HG02840 (cell line): ENCODE measurements around the gene GPR160.

ENCODE experiments used
- ATAC-seq: cut with Tn5 transposase; IDR thresholded peaks from one replicate; pipeline ENCODE4 v1.9.1; 2021; ENCODE audit warnings: mild to moderate bottlenecking, moderate library complexity, moderate number of reproducible peaks; ENCODE audit not compliant: unreplicated experiment, low FRiP score

The GPR160 gene

DNA sequence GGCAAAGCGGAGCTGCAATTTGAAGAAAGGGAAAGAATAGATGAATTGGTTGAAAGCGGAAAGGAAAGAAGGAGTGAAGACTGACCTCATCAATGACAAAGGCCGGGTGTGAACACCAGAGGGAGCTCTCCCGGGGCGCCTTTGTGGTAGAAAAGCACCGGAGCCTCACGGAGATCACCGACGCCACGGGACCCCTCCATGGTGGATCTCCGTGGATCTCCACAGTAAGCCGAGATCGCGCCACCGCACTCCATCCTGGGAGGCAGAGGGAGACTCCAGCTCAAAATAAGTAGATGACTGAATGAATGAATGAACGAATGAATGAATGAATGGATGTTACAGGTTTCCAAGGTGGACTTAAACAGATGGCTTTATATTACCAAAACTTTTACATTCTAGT lies 25.0 kb downstream of the GPR160 start:
- no peak for ATAC-seq

DNA sequence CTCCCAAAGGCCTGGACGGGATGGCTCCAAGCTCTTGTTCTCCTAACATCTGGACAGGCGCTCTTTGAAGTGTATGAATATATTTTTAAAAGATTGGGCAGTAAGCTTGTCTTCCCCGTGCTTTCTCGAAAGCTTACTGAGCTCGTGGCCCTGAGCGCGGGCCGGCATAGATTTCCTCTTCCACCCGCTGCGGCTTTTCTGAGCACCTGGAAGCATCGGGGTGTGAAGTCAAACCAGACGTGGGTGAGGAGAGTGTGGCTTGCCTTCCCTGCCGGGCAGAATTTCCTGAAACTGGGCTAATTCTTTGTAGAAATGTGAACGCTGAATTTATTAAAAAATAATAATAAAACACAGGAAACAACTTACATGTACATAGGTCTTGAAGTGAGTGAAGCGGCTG lies 25.9 kb downstream of the GPR160 start:
- ATAC-seq, result no peak

DNA sequence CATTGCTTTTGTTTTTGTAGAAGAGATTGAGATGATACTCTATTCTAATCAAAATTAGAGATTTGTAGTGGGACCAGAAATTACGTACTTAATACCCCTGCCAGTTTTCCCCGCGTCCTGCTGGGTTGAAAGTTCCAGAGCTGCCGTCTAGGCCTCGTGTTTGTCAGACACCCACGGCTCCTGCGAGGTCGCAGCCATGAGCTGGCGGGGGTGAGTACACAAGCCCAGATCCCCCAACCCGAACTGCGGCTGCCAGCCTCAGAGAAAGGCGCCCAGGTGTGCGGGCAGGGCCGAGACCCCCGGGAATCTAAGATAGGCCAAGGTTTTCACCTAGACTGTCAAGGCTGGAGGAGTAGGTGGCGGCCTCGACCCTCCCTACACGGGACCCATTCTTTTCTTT lies 26.3 kb downstream of the GPR160 start:
- no peak for ATAC-seq

DNA sequence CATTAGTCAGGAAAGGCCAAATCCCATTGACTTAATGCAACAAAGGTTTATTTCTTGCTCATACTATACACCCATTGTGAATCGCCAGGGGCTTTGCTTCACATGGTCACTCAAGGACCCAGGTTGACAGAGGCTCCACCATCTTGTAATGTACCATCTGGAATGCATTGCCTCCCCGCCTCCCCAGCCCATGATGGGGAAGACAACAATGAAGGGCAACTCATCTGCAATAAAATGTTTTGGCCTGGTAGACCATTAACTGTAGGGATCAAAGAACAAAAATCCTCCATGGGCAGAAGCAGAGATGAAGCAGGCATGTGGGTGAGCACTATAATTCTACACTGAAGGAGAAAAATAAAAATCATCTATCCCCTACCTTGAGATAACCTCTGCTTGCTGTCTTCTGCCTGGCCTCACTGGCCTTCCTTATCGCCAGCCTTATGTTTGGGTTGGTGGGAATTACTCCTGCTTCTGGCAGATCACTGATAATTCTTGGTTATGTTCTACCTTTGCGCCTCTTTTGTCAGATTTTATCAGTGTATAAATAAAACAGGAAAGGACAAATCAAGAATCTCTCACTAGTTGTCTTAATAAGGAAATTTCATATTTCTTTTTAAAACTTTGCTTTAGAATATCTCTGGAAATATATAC lies 37.8 kb downstream of the GPR160 start:
- ATAC-seq, result no peak

DNA sequence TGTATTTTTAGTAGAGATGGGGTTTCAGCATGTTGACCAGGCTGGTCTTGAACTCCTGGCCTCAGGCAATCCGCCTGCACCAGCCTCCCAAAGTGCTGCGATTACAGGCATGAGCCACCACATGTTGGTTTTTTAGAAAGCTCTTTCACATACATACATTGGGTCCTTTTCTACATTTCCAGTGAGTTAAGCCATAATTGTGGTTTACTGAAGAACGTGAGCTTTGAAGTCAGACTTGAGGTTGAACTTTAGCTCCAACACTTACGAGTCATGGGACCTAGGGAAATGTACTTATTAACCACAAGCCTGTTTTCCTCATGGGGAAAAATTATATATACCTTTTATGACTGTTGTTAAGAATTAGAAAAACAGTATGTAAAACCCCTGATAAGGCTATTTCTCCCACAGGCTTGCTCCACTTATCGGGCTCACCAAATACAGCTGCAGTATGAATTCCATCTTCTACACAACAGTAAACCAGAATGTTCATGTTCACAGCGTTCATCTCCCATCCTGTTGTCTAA lies 39.0 kb downstream of the GPR160 start:
- ATAC-seq, result no peak

DNA sequence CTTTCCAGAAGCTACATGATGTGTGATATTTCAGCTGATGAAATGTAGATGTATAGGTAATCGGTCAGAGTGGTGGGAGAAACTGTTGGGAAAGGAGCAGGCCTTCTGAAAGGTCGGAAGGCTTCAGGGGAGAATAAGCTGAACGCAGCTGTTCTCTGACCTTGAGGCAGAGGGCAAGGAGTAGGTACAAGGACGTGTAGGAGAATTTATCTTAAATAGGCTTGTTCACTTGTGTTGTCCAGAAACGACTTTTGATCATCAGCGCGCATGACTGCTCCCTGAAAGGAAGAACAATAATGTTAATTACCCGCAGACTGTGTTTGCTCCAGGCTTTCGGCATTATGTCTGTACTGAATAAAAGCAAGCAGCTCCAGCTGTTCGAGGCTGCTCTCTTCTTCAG lies 39.6 kb downstream of the GPR160 start:
- ATAC-seq, result no peak

DNA sequence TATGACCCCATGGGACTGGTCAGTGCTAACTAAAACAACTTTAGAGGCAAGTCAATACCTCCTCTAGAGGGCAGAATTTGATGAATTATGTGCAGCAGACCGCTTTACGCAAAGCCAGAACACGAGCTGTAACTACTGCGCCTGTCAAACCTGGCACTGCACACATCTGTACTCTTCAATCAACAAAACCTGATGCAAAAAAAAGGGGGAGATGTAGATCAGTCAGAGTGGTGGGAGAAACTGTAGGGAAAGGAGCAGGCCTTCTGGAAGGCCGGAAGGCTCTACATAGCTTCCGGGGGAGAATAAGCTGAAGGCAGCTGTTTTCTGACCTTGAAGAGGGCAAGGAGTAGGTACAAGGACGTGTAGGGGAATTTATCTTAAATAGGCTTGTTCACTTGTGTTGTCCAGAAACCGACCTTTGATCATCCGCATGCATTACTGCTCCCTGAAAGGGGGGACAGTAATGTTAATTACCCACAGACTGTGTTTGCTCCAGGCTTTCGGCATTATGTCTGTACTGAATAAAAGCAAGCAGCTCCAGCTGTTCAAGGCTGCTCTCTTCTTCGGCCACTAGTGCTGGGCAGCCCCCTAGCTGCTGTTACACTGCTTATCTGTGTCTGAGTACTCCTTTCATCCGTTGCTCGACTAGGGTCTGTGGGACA lies 41.0 kb downstream of the GPR160 start:
- no peak for ATAC-seq

DNA sequence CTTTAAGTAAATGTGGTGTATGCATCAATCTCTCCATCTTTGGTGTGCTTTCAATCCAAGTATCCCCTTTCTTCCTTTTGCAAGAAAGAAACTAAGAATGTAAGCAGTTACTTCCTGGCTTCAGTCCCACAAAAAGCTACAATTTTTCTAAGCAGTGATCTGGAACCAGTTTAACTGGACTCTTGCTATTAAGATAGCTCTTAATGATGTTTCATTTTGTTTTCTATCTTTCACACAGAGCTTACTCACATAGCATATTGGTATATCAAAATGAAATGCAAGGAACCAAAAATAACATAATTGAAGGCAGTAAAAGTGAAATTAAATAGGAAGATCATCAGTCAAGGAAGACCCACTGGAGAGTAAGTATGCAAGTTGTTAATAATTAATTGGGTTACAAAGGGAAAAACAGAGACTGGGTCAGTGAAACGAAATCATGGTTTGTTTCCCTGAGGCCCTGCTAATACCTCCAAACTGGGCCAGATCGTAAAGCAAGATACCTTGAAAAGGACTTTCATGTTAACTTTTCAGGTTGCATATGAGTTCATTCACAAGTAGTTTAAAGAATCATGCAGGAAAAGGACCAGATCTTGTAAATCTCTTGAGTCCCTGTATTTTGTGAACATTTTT lies 41.9 kb downstream of the GPR160 start:
- ATAC-seq, result no peak

DNA sequence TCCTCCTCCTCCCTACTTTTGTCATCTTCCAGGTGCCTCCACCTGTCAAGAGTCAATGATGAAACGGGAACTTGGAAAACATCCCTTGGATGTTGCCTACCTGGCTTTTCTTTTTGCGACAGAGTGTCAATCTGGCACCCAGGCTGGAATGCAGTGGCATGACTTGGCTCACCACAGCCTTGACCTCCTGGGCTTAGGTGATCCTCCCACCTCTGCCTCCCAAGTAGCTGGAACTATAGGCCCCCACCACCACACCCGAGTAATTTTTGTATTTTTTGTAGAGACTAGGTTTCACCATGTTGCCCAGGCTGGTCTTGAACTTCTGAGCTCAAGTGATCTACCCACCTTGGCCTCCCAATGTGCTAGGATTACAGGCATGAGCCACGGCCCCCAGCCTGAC lies 42.8 kb downstream of the GPR160 start:
- no peak for ATAC-seq

DNA sequence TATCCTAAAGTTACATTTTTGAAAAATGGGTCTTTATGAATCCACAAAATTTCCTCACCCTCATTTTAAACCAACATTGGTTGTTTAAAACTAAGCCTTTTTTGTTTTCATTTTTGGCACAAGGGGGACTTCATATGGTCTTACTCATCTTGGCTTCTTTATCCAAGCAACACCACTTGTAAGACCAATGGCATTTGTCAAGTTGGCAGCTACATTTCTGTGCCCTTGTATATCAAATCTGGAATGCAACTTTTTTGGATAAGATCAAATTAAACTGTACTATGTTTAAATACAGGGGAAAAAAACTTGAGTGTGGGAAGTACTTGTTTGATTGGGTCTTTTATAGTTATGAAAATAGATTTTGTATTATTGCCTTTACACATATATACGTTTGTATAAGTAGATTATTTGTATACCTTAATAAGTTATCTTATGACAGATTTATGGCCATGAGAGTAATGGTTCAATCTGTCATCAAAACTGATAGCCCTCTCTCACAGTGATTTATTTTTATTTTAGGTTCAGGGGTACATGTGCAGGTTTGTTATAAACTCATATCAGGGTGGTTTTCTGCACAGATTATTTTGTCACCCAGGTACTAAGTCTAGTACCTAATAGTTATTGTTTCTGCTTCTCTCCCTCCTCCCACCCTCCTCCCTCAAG lies 43.4 kb downstream of the GPR160 start:
- ATAC-seq, result no peak

DNA sequence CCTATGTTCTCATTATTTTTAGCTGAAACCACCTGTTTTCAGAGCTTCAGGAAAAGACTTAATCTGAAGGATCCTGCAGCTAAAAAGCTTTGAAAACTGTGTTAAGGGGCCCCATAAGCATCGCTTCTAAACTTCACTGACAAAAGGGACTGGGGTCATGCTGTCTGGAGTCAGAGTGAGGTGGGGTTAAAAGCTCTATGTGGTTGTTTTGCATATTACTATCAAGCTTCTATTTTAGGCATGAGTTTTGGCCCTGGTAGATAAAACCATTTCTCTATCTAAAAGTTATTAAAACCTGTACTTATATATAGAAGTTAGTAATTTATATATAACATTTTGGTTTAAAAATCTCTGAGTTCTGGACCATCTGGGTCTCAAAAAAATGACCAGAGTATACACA lies 45.5 kb downstream of the GPR160 start:
- no peak for ATAC-seq

DNA sequence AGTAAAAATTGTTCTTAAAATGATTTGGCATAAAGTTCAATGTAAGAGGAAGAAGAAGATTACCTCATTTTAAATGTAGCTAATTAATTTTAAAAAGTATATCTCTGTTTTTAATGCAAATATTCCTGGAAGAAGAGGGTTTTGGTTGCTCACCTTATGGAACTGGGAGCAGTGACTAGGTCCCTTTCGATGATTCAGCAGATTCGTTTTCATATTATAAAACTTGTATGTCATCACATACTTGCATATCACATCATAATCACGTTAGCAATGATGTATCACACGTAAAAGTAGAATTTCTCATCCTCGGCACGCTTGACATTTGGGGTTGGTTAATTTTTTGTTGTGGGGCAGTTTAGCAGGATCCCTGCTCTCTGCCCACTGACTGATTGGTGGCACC lies 47.6 kb downstream of the GPR160 start:
- ATAC-seq, result no peak

DNA sequence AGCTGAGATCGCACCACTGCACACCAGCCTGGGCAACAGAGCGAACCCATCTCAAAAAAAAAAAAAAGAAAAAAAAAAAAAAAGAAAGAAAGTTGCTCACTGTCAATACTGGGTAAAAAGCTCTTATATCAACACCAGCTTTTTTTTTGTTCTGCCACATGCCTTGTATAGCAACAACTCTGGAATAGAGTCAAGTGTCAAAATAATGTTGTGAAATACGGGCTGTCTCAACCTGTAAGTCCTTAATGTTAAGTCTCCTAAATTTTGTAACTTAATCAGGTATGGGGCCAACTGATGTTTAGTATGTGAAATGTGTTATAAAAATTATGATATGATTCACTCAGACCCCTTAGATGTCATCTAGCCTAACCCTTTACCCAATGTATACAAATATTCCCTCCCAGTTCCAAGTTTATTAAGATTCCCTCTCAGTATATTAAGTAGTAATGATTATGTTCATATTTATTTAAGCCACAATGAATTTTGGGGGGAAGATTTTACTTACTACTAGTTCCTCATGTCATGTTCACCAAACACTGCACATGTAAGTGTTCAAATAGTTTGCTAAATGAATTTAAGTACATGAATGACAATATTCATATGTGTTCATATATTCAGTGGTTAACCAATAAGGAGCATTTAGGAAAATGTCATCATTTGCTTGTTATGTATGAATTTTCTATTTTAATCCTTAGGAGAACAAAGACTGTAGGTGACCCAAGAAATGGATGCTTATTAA lies 52.2 kb downstream of the GPR160 start:
- ATAC-seq, result no peak

DNA sequence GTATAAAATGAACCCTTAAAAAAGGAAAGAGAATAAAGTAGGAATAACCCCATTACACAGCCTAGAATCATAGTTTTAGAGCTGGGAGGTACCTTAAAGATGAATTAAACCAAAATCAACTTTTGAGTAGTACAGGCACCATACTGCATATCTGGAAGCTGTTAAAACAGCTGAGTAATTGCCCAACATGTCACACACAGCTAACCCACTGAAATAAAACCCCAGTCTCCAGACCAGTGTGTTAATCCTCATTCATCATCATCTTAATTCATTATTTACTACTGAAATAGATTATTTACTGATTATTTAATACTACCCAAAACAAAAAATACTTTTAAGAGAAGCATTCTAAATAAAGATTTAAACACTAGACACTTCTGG lies 52.8 kb downstream of the GPR160 start:
- ATAC-seq, result no peak

DNA sequence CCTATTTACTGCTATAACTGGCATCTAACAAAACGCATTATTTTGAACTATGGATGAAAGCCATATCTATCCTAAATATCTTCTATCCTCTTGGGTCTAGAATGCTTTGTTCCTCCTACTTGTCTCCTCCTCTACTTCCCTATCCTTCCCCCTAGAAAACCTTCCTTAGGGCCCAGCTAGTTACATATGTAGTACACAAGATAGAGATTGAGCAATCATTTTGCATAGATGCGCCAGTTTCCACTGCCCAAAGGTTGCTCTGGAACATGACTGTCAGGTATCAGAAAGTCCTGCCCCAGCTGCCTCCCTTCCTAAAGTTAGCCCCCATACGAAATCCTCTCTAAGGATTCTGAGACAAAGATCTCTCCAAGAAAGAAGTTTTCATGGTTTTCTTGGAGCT lies 55.1 kb downstream of the GPR160 start:
- ATAC-seq, result no peak

DNA sequence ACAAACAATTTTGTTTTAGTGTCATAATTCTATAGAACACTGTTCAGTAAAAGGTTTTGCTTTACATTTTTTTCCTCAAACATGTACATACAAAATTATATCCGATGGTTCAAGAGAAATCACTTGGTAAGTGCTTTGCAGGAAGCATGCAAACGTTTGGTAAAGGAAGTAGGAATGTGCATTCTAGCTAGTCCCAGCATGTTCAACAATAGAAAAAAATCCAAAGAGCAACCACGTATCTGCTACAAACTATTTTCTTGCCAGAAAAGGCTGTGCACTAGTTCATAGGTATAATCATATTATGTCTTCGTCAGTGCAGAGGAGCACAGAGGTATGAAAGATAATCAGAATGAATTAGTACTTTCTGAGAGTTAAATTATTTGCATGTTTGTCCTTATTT lies 58.0 kb downstream of the GPR160 start:
- ATAC-seq, result no peak

DNA sequence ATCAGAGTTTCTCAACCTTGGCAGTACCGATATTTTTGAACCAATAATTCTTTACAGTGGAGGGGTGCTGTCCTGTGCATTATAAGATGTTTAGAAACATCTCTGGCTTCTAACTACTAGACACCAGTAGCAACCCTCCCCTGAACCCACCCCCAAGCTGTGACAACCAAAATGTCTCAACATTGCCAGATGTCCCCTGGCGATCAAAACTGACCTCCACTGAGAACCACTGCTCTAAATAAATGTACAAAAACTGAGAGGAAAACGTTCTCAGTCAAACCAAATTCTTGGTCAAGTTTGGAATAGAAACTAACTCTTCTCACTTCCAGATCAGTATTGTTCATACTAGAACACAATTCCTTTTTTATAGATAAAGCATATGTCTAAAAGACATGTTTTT lies 58.5 kb downstream of the GPR160 start:
- no peak for ATAC-seq

DNA sequence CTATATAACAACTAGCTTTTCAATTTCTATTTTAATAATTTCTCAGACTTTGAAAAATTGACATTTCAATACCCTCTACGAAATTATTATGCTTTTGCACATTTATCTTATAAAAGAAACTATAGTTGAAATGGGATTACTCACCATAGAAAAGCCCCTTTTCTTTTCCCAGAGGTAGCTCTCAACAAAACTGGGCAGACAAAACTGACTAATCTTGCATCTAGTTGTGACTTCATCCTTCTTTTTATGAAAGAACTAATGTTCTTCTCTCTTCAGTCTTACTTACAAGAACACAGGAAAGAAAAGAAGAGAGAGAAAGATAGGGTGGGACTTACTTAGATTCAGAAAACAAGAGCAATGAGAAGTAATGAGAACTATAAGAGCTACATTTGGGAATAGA lies 61.0 kb downstream of the GPR160 start:
- no peak for ATAC-seq

DNA sequence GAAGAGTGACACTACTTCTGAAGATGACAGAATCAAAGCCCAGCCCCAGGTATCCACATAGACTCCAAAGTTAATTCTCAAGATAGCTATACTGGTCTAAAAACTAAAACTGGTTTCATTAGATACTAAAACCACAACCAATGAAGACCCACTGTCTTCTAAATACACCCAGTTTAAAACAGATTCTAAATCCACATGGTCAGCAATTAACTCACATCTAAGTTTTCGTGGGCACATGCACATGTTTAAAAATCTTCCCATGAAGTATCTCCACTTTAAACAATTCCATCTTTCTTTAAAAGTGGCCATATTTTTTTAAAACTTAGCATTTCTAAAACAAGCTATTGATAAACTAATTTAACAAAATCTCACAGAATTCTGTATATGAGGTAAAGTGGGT lies 63.1 kb downstream of the GPR160 start:
- no peak for ATAC-seq

DNA sequence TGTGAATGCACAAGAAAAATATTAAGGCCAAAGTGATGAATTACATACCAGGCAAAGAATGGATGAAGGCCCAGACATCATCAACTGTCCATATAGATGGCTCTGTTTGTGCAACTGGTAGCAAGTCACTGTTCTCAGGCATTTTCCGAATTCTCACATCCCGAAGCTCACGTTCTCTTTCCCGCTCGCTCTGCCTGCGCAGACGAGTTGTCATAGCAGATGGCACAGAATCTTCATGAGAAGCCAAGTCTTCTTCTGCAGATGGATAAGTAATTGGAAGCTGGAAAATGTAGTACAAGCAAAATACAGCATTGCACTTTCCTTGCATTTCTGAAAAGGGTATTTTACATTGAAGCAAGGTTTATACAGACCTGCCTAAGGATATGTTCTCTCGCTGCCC lies 64.6 kb downstream of the GPR160 start:
- no peak for ATAC-seq

DNA sequence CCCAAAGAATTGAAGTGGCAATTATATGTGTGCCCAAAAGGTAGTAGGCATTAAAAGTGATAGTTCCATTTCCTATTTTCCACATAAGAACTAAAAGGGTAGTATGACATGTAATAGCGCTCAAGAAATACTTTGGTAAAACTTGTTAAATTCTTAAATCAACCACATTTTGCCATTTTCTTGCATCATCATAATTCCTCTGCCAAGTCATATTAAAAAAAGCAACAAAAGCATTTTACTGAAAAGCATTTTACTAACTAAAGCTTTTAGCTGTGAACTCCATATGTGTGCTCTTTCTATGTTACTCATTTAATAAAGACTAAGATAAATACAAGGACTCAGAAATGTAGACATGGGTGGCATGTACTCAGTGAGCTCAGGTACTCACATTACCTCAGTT lies 70.1 kb downstream of the GPR160 start:
- ATAC-seq, result no peak
